GM19043 (cell line): Measurements from ENCODE around the gene CFAP299.
"Not testable (repeated sequence)": the region's sequence is repeated elsewhere in the genome, so short reads cannot be mapped to it uniquely, and the experiment has no call there.

ENCODE experiments used
- ATAC-seq: cut with Tn5 transposase; IDR thresholded peaks from one replicate; pipeline ENCODE4 v1.9.1; 2021; ENCODE audit warnings: low read depth; ENCODE audit not compliant: unreplicated experiment

The CFAP299 gene

DNA sequence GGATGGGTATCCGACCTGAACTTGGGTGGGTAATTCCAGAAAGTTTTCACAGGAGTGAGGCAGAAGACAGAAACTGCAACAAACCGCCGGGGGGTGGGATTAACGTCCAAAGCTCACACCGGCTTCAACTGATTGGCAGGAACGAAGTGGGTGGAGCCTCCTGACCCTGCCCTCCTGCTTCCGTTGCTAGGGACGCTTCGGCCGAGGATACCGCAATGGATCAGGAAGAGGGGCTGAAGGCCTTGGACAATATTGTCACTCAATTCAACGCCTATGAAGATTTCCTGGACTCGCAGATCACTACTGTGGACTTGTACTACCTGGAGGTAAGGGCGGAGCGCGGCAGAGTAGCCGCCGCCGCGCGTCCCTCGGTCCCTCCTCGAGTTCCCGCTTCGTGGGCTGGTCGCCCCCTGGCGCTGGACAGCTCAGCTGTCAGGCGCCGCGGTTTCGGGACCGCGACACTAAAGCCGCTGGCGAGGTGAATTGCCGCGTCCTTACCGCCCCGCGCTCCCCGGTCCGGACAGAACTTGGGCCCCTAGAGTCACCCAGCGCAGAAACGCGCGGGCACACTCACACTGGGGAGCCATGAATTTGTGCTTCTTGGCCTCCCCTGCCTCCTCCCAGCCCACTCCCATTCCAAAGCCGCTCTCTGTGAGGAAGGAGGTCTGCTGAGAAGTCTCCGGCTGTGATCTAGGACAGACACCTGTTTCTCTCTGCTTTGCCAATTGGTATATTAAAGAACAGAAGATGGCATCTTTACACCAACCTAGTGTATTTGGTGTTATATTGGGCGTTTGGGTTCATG is at the start of gene CFAP299:
TSS of gene CFAP299 (plus strand) at position 177 of the 805 bp plus-strand sequence.
- ATAC-seq = peak; percentile 98

DNA sequence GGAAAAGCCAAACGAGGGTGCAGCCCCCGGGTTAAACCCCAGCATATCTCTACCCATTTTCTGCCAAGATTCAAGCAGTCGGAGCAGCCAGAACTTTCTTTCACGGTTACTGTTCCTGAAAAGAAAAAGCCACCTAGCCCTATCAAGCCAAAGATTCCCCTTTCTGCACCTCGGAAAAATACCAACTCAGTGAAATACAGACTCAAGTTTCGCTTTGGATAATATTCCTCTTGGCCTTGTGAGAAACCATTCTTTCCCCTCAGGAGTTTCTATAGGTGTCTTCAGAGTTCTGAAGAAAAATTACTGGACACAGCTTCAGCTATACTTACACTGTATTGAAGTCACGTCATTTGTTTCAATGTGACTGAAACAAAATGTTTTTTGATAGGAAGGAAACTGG is 49.1 kb upstream of the CFAP299 start:
- no peak for ATAC-seq

- not testable (repeated sequence) for ATAC-seq
Measured at GRCh38 chr4:80290665-80291064, 44.9 kb upstream of the CFAP299 start.

- ATAC-seq = no peak
Measured at GRCh38 chr4:80294206-80294605, 41.3 kb upstream of the CFAP299 start.

DNA sequence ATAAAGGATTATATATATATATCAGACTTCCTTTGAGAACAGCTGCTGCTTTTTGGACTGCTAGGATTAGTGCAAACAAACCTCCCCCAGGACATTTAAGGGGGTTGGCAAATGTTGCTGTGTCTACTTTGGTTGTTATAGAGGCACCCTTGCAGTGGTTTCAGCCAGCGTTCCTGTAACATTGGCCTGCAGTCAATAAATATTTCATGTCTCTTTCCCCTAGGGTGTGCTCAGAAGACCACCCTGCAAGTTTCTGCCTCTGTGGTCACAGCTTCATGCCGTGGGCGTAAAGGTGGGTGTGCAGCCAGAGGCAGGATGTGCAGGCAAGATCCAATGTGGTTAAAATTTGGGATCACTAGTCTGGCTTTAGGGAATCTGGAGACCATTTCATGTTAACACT is 40.2 kb upstream of the CFAP299 start:
- ATAC-seq = no peak

DNA sequence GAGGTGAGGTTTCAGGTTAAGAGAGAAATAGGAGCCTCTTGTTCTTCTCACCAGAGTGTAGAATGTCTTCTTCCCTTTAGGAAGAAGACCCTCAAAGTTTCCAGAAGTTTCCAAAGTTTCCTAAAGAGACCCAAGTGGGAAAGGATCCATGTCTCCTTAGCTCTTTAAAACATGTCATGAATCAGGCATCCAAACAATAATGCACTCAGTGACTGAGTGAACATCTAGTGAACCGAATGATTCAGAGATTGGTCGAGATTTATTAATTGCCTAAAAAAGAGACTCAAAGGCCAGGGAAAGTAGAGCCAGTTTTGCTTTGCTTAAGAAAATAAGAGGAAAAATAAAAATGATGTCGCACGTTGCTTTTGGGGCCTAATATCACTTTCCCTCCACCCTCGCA is 39.7 kb upstream of the CFAP299 start:
- no peak for ATAC-seq

DNA sequence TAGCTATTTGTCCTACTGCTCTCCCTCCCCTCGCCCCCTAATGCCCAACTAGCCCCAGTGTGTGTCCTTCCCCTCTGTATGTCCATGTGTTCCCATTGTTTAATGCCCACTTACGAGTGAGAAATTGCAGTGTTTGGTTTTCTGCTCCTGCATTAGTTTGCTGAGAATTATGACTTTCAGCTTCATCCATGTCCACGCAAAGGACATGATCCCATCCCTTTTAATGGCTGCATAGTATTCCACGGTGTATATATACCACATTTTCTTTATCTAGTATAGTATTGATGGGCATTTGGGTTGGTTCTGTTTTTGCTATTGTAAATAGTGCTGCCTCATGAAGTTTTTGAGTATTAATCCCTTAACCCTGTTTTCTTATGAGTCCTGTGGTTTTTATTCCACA is 33.6 kb upstream of the CFAP299 start:
- ATAC-seq = no peak

DNA sequence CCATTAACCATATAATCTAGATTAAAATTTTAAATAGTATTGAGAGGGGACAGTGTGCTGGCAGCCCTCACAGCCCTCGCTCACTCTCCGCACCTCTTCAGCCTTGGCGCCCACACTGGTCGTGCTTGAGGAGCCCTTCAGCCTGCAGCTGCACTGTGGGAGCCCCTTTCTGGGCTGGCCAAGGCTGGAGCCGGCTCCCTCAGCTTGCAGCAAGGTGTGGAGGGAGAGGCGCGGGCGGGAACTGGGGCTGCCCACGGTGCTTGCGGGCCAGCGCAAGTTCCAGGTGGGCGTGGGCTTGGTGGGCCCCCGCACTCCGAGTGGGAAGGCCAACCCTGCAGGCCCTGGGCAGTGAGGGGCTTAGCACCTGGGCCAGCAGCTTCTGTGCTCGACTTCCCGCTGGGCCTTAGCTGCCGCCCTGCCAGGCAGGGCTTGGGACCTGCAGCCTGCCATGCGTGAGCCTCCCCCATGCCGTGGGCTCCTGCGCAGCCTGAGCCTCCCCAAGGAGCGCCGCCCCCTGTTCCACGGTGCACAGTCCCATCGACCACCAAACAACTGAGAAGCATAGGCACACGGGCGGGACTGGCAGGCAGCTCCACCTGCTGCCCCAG is 32.8 kb upstream of the CFAP299 start:
- no peak for ATAC-seq

GRCh38 chr4:80305466-80305865 is 30.1 kb upstream of the CFAP299 start:
- ATAC-seq = no peak

- ATAC-seq = no peak
Measured at GRCh38 chr4:80306260-80306659, 29.3 kb upstream of the CFAP299 start.

GRCh38 chr4:80307183-80307735 is 28.3 kb upstream of the CFAP299 start:
- ATAC-seq = no peak

GRCh38 chr4:80307774-80308465 is 27.6 kb upstream of the CFAP299 start:
- ATAC-seq = no peak

DNA sequence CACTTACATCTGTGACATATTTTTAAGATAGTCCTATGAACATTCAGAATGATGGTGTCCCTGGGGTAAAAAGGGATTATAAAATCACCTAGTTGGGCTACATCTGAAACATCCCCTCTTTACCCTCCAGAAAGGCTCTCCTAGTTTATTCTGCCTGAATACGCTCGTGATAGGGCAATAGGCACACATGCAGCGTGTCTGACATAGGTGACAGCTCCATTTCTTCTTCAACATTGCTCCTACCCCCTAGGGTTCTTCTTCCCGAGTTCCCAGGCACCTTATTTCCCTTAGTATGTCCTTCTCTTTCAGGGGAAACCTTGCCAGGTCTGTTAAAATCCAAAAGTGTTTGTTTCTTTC is 27.1 kb upstream of the CFAP299 start:
- no peak for ATAC-seq

DNA sequence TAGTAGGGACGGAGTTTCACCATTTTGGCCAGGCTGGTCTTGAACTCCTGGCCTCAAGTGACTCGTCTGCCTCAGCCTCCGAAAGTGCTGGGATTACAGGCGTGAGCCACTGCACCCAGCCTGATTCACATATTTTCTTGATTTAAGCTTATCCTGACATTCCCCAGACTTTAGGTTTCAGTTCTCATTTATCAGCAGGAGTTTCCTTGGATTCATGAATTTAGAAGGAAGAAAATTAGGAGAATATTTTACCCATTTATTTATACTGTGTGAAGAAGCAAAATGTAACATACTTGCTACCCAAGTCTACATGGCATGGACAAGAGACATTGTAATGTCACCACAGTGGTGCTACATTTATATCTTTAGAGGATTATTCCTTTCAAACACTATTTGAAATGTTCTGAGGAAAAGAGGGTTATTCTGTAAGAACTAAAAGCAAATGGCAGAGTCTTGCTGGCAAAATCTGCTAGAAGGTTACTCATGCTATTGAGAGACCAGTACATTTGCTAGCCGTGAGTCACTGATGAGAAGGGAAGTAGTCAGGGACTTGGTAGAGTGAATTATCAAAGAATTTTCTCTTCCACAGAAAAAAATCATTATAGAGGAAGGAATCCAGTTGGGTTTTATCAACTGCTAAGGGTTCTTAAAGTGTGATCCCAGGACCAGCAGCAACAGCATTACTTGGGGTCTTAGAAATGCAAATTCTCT is 26.1 kb upstream of the CFAP299 start:
- no peak for ATAC-seq

GRCh38 chr4:80311130-80311529 is 24.4 kb upstream of the CFAP299 start:
- no peak for ATAC-seq

DNA sequence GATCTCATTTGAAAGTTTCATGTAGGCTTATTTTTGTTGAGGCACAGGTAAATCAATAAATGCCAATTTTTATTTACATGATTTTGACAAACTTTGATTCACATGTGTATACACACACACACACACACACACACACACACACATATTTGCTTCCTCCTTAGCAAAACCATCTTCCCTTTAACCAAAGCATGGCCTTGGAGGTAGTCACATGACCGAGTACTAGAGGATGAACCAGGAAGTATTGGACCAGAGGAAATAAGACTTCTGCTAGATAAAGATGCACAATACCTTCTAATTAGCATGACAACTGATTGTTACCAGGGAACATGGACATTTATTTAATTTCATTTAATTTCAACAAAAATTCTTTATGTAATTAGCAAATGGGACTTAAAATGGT is 23.4 kb upstream of the CFAP299 start:
- no peak for ATAC-seq

DNA sequence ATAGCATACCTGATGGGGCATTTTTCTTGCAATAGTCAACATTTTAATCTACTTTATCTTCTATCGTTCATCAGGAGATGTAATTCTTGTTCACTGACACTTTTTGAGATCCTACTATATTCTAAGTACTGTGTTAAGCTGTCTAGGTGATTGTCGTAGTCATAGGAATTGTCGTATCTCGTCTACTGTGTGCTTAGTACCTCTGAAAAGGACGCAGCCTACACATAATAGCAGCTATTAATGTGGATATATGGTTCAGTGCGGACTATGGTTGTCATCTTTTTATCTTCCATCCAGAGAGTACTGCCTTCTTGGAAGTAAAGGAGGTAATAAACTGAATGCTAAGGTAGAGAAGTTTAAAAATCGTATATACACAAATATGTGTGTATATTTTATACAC is 21.9 kb upstream of the CFAP299 start:
- ATAC-seq = no peak

- not testable (repeated sequence) for ATAC-seq
Measured at GRCh38 chr4:80315848-80316247, 19.7 kb upstream of the CFAP299 start.

DNA sequence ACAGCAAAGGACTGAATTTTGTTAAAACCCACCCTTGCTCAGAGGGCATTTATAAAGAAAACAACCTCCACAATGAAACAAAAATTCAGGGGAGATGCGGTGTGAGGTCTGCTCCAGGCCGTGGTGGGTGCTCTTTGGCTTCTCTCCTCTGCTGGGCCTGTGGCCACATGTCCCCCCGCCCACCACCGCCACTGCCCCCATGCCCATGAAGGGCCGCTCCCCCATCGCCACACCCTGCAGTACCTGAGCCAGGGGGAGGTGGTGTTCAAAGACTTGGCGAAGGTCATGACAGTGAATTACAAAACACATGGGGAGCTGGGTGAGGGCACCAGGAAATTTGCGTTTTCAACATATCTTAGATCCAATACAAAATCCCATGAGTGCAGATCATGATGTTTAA is 14.2 kb upstream of the CFAP299 start:
- no peak for ATAC-seq

DNA sequence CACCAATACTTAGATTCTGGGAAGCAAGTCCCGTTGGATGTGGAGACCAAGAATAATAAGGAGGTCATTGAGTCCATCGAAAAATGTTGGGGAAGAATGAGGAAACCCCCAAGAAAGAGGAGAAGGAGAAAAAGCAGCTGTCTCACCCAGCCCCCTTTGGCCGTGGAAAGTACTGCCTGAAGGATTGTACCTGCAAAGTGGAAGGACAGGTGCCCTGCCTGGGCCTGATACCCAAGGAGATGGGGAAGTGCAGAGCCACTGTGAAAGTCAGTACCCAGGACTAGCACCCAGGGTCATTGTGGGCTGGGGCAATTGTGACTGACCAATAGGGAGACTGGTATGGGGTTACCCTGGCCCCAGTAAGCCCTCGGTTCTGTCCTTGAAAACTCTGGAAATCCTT is 13.8 kb upstream of the CFAP299 start:
- no peak for ATAC-seq

DNA sequence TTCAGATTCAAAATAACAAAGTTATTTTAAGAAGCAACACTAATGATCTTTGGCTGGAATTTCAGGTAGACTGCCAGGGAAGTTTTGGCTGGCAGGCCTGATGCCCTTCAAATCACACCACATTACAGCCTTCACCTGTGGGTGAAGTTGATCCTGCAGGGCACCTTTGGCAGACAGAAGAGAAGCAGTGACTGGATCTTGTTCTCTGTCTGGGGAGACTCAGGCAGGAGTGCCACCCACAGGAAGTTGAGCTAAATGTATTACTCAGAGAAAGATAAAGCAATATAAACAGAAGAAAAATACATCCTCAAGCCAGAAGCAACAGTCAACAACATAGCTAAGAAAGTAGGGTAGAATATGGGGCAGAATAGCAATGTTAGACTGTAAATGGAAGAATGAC is 12.8 kb upstream of the CFAP299 start:
- ATAC-seq = no peak
